T1000 (cell line): ENCODE measurements around the gene PARP16.

Experiments
- DNase-seq: peaks from one replicate; lab custom pipeline; 2025; ENCODE audit warnings: mixed read lengths; lab: John Stamatoyannopoulos, UW

PARP16 gene, protein sequence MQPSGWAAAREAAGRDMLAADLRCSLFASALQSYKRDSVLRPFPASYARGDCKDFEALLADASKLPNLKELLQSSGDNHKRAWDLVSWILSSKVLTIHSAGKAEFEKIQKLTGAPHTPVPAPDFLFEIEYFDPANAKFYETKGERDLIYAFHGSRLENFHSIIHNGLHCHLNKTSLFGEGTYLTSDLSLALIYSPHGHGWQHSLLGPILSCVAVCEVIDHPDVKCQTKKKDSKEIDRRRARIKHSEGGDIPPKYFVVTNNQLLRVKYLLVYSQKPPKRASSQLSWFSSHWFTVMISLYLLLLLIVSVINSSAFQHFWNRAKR

DNA sequence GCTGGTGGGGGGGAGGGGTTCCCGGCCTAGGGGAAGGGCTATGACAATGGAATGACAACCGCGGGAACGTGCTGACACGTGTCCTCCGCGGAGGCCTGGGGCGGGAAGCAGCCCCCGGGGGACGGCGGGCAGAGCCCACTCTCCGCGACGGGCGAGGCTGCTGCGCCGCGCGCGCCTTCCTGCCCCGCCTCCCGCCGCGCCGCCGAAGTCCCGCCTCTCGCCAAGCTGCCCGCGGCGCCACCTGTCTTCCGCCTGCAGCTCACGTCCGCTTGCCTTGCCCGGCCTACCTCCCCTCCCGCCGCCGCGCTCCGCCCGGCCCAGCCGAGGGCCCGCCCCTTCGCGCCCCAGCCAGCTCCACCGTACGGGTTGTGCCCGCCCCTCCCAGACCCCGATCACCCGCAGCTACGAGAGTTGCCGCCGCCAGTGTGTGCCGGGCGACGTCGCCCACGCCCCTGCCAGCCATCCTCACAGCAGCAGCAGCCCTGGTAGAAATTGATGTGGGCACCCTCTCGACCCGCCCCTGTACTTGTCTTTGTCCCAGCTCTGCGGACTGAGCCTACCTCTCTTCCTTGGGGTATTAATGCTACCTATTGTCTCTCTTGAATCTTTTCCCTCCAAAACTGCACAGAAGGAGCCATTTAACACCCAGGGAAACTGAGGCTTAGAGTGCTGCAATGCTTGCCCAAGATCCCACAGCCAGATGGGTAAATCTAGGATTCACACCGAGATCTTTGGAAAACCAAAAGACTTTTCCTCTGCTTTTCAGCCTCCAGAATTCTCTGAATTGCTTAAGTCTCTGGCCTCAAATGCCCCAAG is at the start of gene PARP16:
Gene PARP16, minus strand, starts transcription at position 180 of the 816 bp plus-strand sequence. CDS start 457 bp downstream, outside the sequence.
- peak; percentile 81 for DNase-seq

DNA sequence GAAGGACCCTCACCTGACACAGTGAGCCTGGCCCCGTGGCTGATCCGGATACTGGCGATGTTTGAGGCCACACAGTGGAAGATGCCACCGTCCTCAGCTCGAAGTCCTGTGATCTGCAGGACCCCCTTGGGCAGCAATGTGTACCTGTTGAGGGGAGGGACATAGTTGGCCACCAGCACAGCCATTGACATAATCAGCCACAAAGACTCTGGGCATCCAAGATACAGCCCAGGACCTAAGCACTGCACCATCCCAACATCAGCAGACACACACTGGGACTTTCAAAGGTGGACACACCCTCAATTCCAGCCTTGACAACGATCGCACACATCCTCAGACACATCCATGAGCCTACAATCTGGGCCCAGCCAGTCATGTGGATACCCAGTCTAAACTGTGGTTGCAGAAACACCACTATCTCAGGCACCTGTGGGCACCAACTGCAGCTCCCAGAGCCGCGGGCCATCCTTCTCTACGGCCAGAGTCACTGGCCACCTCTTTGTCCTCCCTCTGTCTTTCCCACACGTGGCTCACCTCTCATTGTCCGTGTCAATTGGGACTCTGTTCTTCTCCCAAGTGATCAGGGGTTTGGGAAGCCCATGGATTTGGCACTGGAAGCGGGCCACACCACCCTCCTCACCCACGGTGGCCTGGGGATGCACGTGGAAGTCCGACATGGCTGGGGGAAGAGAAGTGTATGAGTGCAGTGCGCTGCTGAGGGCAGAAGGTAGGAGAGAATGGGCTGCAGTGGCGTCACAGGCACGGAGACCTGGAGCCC is 48.8 kb upstream of the PARP16 start:
- DNase-seq, result no peak

DNA sequence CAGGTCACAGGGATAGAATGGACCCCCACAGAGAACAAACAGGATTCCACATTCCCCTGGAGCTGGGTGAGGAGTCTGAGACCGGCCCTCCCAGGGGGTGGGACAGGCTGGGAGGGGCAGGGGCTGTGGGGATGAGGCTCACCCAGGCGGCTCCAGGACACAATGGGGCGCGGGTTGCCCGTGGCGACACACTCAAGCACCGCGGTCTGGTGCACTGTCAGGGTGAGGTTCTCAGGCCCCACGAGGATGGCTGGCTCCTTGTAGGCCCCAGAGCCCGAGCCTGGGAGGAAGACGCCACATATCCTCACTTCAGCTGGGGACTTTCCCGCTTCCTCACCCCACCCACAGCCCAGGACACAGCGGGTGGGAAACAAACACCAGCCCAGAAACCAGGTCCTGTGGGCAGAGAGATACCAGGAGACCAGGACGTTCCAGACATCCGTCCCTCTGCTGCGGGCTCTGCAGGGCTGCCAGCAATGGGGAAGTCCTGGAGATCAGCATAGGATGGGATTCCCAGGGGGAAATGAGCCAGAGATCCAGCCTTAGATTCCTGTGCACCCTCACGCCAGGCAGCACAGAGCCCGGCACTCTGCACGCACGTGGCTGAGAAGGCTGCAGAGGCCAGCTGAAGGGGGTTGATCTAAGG is 48.0 kb upstream of the PARP16 start:
- DNase-seq, result no peak

DNA sequence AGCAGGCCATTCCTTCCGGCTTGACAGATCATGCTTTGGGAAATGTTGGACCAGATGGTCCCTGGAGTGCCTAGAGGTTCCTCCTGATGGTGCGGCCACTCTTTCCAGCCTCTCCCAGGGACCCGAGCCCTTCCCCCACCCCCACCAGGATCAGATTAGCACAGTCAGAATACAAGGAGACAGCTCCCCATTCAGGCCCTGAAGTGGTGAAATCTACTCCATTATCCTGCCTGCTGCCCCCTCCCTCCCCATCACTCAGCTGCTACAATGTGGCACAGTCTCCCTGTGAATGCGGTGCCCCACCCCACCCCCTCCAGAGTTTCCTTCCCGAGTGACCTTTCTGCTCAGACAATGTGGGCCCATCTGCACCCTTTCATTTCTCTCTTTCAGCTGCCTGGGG is 47.2 kb upstream of the PARP16 start:
- no peak for DNase-seq

DNA sequence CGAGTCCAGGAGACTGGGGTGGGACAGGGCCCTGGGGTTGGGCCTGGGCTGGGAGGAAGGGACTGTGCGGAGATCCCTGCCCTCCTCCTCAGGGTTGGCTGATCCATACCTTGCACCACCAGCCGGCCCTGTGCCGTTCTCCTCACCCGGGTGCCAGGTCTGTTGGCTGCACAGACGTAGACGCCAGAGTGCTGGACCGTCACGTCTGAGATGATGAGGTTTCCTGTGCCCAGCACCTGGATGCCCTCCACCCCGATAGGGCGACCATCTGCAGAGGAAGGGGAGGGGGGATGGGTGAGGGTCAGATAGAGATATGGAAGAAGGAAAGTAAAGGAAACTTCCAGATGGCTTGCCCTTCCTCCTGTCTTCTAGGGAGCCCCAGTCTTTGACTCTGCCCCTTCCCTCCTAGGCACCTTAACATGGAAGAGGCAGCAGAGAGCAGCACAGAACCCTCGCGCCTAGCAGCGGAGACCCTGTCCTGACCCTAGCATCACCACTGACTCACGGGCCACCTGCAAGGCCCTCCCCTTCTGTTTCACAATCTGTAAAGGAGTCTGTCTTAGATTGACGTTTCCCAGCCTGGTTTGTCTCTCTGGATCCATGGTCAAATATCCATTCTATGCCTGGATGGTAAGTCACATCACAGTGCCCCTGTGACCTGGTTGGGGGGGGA is 46.6 kb upstream of the PARP16 start:
- DNase-seq, result no peak

DNA sequence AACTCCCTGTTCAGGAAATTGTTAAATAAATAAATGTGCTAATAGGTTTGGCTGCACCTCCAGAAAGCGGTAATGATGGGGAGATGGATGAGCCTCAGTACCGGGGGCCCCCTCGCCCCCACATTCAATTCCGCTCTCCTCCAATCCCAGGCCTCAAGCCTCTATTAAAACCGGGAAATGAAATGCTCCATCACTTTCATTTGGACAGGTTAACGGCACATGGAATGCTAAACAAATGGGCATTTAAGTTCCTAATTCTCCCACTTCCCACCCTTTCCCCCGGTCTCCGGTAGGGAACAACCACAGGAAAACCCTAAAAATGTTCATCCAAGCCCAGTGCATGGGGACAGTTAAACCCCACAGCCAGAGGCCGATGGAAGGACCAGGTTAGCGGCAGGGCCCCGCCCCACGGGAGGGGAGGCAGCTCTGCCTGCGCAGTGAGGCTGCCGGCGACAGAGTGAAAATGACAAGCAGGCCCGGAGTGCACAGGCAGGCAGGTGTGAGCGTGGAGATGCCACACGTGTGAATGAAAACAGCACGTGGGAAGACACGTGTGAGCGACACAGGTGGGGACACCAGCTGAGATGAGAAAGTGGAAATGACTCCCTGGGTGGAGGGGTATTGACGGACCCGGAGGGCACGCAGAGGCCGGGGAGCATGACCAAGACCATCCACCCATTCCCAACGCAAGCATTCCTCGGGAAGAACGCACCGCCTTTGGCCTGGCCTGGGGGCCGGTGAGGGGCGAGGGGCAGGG is 45.9 kb upstream of the PARP16 start:
- no peak for DNase-seq

DNA sequence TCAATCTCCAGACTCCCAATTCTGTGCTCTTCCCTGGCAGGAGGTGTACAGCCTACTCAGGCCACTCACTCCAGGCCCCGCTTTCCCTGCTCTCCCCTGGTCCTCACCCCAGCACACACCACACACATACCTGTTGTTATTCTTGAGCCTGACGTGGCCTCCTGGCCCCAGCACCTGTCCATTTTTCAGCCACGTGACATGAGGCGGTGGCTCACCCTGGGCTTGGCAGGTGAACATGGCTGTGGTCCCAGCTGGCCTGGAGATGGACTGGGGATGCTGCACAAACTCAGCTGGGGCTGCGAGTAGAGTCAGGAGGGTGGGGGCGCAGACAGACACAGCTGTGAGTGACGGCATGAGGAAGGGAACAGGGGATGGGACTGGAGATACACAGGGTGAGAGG is 45.1 kb upstream of the PARP16 start:
- DNase-seq, result no peak

DNA sequence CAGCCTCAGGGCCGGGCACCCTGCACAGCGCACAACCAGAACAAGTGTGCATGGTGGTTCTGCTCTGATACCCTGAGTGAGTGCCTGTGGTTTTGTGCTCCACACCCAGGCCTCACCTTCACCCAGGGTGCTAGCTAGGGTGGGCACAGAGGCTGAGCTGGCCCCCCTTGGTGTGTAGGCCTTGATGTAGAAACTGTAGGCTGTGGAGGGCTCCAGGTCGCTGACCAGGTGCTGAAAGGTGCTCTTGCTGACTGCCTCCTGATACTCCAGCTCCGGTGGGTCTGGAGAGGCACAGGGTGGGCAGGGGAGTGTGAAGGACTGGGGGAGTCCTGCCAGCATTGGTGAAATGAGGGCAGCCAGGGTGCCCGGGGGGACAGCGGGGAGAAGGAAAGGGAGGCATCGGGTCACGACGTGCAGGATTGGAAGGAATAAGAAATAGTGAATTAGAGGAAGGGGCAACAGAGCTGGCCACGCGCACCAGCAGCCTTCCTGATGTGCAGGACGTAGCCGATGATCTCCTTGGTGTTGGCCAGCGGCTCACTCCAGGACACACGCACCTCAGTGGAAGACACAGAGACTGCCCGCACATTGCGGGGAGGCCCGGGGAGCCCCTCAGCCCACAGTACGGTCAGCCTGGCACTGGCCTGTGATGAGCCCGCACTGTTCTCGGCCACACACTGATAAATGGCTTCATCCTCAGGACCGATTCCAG is 44.4 kb upstream of the PARP16 start:
- no peak for DNase-seq

DNA sequence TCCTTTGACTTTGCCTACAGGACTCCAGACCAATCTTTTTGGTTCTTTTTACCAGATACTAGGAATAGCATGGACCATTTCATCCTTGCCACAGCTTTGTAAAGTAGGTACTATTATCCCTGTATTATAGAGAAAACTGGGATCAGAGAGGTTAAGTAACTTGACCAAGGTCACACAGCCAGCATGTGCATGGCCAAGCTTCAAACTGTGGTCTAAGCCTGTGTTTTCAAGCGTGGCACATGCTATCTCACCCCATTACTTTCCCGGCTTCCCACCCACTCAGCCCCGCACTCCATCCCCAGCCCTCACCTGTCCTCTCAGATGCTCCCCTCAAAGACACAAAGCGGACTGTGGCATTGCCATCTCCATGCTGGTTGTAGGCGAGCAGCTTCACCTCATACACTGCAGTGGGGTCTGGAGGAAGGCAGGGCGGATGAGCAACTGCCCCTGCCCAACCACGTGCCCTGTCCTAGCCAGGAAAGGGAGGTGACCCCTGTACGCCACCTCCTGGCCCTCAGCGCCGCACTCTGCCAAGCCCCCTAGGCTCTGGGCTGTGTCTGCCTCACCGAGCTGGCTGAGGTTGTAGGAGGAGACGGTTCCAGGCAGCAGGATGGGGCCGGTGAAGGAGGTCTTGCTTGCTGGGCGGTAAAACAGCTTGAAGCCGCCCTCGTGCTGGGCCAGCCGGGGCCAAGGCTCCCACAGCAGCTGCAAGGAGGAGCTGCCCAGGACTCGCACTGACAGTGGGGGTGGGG is 43.5 kb upstream of the PARP16 start:
- DNase-seq, result no peak

DNA sequence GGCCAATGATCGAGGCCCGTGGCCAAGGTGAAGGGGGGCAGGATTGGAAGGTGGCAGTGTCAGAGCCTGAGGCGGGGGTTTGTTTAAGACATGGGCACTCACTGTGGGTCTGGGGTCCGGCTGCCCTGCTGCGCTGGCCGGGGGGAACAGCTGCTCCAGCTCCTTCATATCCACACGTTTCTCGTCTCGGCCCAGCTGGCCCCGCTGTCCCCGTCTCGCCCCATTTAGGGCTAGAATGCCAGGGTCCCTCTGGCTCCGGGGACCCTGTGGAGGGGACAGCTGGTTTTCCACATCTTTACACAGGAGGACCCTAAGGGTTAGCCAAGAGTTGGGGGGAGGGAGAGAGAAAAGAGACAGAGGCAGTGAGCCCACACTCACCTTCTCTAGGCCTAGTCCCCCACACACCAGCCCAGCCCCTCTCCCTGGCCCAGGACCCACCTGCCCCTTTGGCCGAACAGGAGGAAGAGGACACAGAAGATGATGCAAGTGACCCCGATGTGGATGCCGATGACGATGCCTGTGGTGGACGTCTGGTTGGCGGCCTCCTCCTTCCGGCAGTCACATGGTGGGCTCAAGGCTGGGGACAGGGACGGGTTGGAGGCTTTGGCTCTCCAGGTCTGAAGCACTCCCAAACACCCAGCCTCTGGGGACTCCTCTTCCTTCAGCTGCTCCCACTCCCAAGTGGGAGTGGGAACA is 42.8 kb upstream of the PARP16 start:
- DNase-seq, result no peak

DNA sequence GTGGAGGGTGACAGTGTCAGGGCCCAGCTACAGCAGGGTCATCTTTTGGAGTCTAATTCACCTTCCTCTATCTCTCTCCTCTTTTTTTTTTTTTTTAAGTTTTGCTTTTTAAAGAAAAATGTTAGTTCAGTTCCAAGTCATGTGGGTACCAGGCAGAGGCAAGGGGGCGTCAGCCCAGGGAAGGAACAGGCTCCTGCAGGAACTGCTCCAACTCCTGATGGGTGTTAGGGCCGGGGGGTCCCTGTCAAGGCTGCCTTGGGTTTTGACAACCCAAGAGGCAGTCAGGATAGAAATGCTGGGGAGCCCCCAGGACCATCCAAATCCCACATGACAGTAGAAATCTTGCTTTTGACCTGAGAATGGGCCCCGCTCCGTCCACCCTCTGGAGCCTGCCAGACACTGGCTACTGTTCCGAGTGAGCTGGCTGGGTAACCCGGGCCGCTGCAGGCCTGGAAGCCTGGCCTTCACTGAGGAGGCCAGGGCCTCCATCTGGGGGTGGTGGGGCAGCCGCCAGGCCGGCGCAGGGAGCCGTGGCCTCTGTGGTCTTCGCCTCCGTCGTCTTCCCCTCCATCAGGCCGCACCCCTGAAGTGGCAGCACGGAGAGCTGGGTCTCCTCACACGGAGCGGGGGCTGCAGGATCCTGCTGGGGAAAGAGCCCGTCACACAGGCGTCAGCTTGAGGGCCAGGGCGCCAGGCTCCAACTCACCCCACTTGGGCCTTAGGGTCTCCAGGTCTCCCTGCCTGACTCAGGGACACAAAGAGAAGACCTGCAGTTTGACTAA is 42.0 kb upstream of the PARP16 start:
- DNase-seq, result no peak

DNA sequence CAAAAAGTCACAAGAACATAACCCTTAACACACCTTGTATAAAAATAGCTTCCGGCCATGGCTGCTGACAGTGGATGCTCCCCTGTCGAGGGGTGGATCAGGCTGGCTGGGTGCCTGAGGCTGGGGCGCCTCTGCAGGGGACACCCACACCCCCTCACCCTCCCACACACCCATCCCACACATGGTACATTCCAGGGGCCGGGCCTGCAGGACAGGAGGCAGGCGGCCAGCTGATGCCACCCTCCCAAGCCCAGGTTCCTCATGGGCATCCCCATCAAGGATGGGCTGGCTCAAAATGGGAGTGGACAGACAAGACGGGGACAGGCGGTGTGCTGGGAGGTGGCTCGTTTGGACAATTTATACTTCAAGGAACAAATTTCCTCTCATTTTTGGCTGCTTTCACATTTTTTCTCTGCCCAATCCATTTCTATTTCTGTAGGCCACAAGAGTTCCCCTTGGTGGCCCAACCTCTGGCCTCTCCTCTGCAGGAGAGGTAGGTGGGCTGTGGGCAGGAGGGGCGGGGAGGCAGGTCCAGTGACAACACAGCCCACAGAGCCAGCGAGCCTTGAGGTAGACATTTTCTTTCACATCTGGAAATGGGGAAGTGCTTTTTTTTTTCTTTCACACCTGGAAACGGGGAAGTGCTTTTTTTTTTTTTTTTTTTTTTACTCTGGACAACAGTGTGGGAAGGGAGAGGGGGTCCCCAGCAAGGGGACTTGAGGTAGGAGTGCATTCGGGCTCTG is 41.1 kb upstream of the PARP16 start:
- DNase-seq, result no peak

DNA sequence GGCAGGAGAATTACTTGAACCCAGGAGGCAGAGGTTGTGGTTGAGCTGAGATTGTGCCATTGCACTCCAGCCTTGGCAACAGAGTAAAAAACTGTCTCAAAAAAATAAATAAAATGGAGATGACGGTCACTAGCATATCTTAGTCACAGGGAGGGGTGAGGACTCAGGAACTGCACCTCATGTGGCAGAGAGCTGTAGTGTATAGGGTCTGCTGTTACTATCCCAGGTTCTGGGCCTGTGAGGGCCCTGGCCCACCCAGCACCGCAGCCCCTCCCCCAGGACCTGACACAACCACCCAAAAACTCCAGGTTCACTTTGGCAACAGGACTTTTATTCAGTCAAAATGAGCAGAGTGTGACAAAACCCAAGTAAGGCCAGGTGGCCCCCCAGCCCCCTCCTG is 40.1 kb upstream of the PARP16 start:
- no peak for DNase-seq

DNA sequence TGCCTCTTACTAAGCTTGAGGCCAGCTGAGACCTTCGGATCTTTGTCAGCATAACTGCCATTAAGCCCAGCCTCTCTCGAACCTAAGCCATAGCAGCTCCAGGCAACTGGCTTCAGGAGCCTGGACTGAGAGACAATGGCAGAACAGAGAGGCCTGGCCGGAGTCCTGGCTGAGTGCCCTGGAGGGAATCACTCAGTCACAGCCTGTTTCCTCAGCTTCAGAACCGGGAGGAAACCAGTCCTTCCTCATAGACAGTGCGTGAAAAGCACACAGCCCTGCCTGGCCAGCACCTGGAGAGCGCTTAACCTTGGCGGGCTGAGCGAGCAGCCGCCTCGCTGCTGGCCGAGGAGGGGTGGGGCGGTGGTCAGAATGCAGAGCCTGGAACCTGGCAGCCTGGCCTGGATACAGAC is 39.4 kb upstream of the PARP16 start:
- no peak for DNase-seq

DNA sequence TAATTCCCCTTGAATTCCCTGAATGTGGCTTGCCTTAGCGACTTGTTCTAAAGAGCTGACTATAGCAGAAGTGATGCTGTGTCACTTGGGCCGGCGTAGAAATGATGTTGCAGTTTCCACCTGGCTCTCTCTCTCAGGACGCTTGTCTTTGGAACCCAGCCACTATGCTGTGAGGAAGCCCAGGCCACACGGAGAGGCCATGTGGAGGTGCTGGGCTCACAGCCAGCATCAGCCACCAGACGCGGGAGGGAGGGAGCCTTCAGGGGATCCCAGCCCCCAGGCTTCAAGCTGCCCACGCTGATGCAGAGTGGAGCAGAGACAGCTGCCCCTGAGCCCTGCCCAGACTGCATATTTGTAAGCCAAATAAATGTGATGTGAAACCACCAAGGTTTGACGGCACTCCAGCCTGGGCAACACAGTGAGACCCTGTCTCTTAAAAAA is 36.4 kb upstream of the PARP16 start:
- DNase-seq, result no peak

DNA sequence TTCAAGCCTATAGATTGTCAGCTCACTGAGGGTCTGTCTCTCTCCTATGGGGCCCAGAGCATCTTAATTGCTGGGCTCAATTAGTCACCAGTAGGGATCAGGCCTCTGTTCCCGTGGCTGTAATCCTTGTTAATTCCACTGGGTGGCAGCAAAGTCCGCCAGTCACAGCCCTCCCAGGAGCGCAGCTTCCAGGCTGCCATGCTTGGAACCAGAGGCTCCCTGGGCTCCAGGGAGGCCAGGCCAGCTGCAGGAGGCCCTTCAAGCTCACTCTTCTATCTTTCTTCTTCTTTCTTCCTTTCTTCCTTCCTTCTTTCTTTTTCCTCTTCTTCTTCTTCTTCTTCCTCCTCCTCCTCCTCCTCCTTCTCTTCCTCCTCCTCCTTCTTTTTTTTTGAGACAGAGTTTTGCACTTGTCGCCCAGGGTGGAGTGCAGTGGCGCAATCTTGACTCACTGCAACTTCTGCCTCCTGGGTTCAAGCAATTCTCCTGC is 32.2 kb upstream of the PARP16 start:
- DNase-seq, result peak; percentile 64

DNA sequence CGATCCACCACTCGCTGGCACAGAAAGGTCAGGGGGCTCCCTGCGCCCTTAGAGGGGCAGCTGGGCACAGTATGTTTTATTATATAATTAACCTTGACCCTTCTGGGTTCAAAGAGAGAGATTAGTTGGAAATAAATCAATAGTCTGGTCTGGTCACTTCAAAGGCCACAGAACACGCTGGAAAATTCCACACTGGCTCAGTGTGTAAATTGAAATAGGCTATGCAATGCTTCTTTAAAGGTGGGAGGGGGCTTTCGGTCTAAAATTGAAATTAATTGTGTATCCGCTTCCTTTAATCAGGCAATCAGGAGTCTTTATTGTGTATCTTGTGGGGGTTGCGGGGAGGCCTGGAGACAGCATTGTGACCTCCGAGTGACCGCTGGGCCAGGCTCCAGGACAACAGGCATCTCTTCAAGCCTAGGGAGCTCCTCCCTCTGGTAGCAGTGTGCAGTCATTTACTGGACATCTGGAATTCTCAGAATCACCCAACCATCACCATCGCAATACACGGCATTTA is 25.8 kb upstream of the PARP16 start:
- no peak for DNase-seq
